NOMO-1 (cell line): Measurements from ENCODE around the gene NRCAM.
"Not testable (repeated sequence)": the region's sequence is repeated elsewhere in the genome, so short reads cannot be mapped to it uniquely, and the experiment has no call there.

Source experiments
- DNase-seq, 2 experiments: peaks; one replicate each; lab custom pipeline; 2025; ENCODE audit not compliant: unreplicated experiment in 2 of 2; lab: John Stamatoyannopoulos, UW

Gene NRCAM

DNA sequence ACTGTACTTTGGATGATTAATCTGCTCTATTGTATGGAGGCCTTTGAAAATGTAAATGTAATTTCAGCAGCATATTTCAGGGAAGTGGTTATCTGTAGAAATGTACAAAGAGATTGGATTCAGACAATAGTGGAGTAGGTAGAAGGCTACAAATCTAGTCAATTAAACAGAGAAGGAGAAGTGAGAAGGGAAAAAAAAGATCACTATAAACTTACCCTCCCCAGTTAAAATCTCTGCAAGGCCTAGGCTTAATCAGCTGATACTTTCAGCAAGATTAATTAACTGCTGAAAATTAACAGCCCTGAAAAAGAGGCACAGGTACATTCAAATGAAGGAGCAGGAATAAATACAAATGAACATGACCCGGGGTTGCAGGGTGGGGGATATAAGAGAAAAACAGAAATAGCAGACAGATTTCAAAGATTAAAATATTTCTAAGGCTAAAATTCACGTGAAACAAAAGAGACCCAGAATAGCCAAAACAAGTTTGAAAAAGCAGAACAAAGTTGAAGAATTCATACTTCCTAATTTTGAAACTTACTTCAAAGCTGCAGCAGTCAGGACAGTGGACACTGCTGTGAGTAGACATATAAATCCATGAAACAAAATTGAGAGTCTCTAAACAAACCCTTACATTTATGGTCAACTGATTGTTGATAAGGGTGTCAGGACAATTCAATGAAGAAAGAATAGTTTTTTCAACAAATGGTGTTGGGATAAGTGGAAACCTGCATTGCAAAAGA is 96.0 kb downstream of the NRCAM start:
- peak in 1 of 2 experiments; percentile 21 for DNase-seq

DNA sequence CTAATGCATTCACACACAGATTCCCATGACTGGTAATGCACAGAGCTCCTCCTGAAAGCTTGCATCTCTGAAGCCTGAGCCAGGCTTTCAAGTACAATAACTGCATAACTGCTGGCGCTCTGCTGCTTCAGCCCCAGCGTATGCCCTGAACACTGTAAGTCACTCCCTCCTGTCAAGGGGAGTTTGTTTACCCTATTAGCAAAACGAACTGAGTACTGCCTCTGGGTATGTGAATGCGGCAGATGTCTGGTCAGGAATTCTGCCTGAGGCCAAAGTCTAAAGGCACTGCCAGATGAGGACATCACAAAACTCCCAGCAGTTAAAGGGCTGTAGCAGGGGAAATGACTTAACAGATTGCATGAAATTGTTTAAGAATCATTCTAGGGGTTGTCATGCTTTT is 97.7 kb downstream of the NRCAM start:
- no peak for DNase-seq

DNA sequence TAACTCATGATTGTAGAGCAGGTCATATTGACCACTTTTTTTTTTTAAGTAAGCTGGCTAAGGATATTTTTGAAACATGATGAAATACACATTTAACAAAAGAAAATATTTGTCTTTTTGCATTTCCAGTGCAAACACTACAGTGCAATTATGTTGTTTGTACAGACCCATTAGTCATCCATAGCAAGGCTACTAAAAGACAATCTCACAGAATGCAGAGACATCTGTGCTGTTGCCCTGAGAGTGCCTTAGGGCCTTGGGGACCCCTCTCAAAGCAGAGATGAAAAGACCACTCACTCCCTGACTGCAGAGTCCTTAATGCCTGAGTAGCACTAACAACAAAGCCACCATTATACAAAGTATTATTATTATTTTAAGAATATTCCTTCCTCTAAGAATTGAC is 104.5 kb downstream of the NRCAM start:
- DNase-seq: no peak

DNA sequence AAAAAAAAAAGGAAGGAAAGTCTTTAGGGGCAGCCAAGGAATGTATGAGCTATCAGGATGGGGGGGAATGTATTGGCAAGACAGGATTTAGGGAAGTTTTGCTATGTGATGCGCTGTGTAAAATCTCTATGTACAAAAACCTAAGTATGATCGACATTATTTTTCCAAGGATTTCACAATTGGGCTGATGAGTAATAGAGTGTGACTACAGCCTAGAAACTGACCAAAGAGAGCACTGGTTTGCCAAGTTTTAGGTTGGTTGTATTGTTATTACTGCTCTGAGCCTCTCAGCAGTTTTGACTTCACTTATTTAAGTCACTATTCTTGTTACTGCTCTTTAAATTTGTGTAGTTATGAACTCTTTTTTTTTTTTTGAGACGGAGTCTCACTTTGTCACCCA is 107.3 kb downstream of the NRCAM start:
- no peak for DNase-seq

DNA sequence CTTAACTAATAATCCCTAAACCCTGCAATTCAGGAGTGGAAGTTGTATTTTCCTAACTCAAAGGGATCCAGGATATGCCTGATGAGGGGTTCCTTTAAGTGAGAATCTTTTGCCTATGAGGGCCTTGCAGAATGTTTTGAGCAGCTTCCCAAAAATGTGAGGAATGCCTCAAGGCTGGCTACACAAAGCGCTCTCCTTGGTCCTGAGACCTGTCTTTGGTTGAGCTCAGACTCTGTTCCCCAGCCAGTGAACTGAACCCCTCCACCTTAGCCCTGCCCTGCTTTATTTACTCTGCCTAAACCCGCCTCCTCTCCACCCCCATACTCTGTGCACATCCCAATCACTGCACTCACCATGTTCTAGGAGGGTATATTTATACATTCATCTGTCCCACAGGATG is 108.6 kb downstream of the NRCAM start:
- DNase-seq: no peak

DNA sequence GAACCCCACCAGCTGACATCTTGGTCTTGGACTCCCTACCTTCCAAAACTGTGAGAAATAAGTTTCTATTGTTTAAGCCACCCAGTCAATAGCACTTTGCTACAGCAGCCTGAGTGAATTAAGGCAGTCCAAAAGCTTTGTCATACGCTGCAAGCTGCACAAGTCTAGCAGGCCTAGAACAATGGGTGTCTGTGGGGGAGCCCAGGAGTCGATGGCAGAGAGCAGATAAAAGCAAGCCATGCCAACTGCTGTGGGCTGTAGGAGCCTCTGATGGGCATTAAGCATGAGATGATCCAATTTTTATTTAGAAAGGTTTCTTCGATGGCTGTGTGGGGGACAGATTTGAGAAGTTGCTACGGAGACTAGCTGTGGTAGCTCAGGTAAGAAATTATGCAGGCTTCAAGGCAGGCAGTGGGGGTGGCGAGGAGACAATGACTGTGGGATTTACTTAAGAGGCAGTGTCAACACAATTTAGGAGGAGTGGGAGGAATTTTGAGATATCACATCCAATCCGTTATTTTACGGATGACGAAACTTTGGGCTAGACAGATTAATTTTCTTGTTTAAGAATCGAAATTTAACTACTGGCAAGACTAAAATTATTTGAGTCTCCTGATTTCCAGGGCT is 110.4 kb downstream of the NRCAM start:
- DNase-seq: no peak

DNA sequence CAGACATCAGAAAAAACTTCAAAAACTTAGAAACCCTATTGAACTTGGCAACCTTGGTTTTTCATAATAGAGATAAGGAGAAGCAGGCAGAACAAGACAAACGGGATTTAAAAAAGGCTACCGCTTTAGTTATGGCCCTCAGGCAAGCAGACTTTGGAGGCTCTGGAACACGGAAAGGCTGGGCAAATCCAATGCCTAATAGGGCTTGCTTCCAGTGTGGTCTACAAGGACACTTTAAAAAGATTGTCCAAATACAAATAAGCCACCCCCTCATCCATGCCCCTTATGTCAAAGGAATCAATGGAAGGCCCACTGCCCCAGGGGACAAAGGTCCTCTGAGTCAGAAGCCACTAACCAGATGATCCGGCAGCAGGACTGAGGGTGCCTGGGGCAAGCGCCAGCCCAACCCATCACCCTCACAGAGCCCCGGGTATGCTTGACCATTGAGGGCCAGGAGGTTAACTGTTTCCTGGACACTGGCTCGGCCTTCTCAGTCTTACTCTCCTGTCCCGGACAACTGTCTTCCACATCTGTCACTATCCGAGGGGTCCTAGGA is 115.3 kb downstream of the NRCAM start:
- DNase-seq: no peak

DNA sequence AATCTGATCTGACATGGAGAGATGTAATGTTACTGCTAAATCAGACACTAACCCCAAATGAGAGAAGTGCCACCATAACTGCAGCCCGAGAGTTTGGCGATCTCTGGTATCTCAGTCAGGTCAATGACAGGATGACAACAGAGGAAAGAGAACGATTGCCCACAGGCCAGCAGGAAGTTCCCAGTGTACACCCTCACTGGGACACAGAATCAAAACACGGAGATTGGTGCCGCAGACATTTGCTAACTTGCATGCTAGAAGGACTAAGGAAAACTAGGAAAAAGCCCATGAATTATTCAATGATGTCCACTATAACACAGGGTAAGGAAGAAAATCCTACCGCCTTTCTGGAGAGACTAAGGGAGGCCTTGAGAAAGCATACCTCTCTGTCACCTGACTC is 115.8 kb downstream of the NRCAM start:
- DNase-seq: not testable (repeated sequence)

DNA sequence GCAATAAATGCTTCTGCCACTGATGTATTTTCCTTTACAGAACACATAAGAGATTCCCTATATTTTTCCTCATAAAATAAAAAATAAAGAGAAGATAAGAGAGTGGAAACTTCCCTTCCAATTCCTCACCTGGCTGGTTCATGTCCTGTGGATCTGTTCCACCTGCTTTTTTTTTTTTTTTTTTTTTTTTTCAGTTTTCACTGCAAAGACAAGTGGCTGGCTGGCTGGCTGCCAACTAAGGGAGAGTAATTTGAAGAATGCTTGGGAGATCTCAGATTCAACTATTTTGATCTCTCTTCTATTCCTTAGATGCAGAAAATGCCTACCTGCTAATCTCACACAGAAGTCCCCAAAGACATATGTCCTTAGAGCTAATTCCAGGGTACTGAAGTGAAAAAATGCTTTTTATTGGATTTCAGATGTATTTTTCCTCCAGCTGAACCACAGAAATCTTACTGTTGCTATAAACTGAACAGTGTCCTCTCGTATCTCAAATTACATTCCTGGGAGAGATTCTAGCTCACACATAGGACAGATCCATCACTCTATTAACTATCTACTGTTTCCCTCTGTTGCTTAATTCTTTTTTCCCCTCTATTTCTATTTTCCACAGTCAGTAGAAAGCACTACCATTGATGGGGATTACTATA is 120.8 kb downstream of the NRCAM start:
- DNase-seq: no peak

DNA sequence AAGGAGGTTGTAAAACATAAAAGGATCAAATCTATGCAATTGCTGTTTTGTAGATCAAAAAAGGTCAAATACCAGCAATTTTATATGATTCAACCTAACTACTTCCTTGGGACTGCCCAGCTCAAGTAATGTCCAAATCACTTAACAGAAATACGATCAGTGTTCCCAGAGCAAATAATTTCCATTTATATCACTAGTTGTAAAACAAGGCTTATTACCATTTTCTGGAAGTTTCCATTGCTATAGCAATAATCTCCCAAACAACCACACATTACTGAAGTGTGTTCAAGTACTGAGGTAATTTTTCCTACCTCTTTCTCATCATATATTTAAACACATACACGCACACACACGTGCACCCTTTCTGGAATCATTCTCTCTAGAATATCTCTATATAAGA is 123.3 kb downstream of the NRCAM start:
- DNase-seq: no peak

DNA sequence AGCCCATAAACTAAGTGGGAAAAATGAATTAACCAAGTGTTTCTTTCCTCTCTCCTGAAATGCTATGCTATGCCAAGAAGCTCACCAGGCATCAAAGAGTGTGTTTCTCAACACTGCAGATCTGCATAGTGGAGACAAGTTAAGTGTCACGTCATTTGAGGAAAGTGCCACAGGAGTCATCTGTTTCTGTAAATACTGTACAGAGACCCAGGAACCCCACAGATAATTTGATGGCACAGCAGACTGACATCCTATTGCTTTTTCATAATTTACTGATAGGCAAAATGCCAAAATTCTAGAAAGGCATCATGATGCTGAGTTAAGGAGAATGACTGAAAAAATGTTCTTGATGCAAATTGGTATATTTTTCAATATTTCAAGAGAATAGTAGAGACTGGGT is 124.3 kb downstream of the NRCAM start:
- DNase-seq: no peak

DNA sequence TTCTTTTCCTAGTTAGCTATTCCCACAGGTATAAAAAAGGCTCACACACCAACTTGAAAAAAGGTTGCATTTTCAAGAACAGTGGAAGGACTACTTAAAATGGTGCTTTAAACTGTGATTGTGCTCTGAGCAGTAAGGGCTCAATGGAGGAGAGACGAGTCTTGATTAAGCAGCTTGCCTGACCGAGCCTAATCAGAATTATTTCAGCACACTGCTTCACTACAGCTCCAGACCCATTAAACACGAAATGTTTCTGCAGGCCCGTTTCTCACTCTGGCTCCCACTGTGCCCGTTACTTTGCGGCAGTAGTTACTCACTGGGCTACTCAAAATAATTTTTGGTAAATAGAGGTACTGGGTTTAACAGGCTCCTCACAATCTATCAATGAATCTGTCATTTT is 126.0 kb downstream of the NRCAM start:
- DNase-seq: no peak

DNA sequence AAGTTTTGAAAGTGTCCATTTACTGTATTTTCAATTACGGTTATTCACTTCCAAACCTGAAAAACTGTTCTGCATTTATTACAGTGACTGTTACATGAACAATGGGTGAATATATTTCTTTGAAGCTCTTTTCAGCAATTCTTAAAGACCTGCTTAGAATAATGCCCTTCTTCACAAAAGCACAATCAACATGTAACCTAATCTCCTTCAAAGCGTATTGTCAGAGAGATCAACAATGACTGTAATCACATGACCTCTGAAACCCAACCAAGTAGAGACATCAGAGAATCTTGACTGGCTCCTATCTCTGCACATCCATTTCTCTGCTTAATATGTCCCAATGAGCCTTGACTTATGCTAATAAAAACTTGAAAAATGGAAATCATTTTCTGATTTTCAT is 126.7 kb downstream of the NRCAM start:
- no peak for DNase-seq

DNA sequence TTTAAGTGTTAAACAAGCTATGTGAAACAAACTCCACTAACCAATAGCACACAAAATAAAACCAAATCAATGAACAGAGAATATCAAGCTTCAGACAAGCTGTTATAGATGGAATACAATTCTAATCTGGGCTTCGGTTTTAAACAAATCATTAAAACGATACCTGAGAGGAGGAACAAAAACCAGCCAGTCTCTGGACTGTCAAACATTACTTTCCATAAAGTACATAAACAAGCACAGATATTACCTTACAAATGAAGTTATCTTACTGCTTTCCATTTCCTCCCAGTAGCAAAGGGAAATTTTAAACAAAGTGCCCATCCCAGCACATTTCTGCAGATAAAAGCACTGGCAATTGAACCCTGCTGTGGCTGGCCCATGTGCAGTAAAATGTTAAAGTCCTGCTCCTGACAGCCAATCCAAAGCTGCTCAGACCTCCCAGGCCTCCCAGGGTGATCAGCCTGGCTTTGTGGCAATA is 128.0 kb downstream of the NRCAM start:
- DNase-seq: no peak

DNA sequence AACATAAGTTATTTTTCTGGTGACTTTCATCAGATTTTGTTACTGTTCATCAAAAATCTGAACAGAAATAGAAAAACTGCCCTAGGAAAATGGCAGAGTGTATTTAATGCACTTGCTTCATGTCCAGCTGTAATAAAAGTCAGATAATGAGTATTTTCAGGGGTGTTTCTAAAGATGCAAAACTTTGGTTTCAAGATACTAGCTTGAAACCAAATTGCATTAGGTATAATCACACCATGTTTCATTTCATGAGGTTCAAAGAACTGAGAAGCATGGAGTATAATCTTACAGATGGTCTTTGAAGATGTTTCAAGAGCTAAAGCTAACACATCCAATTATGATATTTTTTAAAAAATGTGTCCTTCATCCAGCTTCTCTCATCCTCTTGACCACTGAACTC is 128.9 kb downstream of the NRCAM start:
- DNase-seq: no peak

DNA sequence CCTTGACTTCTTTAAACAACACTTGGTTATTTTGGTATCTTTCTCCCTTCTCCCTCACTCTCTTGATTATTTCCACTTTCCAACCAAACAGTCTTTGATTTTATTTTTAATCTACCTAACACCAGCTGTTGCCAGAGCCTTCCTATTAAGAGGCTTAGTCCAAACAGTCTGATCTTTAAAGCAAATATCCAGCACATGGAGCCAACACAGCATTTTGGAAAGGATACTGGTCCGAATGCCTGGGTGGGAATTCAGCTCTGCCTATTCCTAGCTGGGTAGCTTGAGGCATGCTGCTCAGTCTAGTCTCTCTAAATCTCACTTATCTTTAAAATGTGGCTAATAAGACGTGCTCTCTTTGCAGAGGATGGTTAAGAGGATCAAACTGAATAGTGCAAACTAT is 129.3 kb downstream of the NRCAM start:
- DNase-seq: no peak

DNA sequence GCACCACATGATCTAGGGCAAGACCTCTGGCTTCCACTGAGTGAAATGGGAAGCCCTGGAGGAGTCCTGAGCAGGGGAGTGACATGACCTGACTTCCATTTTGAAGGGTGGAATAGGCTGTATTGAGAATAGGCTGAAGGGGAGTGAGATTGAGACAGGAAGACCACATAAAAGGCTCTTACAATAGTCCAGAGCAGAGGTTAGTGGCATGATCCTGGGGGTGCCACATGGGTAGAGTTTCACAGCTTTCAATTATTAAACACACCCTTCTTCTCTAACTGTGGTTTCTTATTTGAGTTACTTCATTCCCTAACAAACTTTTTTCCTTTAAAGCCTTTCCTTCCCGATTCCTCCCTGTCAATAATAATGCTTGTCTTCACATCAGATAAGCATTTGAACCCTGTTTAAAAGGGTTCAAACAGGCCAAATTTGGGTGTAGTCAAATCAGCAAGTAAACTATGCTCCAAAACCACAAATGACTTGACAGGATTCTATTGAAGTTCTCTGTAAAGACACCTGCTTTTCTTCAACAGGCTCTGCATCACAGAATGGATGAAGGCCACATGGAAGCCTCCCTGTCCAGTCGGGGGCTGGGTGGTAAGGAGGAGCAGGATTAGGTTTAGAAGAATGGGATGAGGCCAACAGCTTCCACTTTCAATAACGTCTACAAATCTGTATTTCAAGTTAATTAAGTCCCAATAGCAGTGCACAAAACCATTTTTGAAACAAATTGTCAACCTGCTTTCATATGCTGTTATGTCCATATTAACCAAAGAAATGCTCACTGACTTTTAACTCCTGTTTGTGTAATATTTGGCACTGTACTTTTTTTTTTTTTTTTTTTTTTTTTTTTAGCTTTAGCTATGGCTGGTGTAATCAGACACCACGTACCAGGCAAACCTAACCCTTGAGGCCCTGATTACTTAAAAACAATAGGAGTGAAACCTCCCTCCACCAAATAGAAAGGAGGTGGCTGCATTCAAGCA is 131.9 kb downstream of the NRCAM start:
- no peak for DNase-seq

DNA sequence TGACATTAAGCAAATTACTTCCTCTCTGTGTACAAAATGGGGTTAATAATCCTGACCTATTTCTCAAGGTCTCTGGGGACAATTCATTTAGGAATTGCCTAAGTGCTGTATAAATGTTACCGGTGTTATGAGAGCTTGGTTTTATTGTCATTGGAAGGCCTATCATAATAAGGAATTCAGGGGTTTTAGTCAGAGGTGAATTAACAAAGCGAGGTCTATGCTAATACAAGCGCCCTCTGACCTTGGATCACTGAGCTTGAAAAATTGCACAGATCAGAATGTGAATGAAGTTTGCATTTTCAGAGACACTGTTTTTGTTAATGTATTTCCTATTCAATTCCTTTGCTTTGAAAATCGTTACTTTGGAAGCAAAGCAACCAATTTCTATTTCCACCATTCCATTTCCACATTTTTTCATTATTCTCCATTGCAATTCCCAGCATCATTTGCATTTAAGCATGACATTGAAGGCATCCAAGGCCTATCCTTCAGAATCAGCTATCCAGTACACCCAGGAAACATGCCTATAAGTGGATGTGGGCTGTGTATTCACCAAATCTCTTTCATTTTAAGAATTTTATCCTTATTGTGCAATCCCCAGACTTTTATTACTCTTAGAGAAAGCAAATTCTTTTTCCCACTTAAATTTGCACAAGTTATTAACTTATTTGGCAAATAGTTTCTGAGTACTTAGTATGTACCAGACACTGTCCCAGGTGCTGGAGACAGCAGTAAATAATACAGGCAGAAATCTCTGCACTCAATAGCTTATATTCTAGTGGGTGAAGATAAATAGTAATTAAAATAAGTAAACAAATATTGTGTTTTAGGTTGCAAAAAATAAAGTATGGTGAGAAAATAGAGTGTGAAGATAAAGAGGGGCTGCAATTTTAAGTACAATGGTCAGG is 133.1 kb downstream of the NRCAM start:
- no peak for DNase-seq

DNA sequence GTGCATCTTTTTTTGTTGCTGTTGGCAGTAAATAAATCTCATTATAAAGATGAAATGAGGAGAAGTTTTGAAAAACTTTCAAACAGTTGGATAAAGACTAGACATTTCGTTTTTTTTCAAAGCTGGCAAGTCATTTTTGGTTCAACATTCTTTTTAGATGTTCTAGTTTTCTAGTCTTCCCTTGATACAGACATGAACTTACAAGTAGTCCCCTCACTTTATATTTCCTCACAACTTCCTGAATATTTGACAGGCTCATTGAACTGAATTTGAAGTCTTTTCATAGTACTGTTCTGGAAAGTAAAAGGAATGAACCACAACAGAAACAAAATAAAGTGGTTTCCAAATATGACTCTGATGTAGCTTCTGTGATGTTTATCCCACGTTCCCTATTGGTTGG is 134.2 kb downstream of the NRCAM start:
- DNase-seq: no peak

DNA sequence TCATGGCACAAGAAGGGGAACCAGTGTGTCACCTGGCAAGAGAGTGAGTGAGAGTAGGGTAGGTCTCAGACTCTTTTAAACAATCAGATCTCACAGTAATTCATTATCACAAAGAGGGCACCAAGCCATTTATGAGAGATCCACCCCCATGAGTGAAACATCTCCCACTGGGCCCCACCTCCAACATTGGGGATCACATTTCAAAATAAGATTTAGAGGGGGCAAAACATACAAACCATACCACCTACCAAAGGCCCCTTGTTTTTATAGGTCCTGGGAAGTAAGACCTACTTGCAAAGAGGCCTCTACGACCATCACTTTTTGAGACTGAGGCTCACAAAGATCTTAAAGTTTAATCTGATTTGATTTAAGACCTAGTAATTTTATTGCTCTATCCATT is 134.9 kb downstream of the NRCAM start:
- DNase-seq: no peak
